ENCODE results near the gene PRKG2.

PRKG2 gene

GRCh38 chr4:81217779-81218178, 2.8 kb upstream of the PRKG2 start:
- no peak for FAIRE-seq

GRCh38 chr4:81215931-81216330, 909 bp upstream of the PRKG2 start:
- FAIRE-seq, result no peak

- FAIRE-seq, result no peak
Measured at GRCh38 chr4:81214144-81214880, 710 bp downstream of the PRKG2 start.

GRCh38 chr4:81213671-81214070, 1.4 kb downstream of the PRKG2 start:
- no peak for FAIRE-seq

GRCh38 chr4:81211956-81212355, 3.1 kb downstream of the PRKG2 start:
- FAIRE-seq, result no peak

- no peak for FAIRE-seq
Measured at GRCh38 chr4:81207828-81208227, 7.2 kb downstream of the PRKG2 start.

- FAIRE-seq, result no peak
Measured at GRCh38 chr4:81205302-81205701, 9.7 kb downstream of the PRKG2 start.

- FAIRE-seq, result no peak
Measured at GRCh38 chr4:81204571-81204970, 10.5 kb downstream of the PRKG2 start.

- FAIRE-seq, result no peak
Measured at GRCh38 chr4:81199831-81200230, 15.2 kb downstream of the PRKG2 start.

GRCh38 chr4:81198609-81199008, 16.4 kb downstream of the PRKG2 start:
- no peak for FAIRE-seq

GRCh38 chr4:81197864-81198524, 17.0 kb downstream of the PRKG2 start:
- no peak for FAIRE-seq

GRCh38 chr4:81196126-81196650, 18.8 kb downstream of the PRKG2 start:
- FAIRE-seq, result no peak

- no peak for FAIRE-seq
Measured at GRCh38 chr4:81195475-81195874, 19.5 kb downstream of the PRKG2 start.

- no peak for FAIRE-seq
Measured at GRCh38 chr4:81194286-81194685, 20.7 kb downstream of the PRKG2 start.

GRCh38 chr4:81180916-81181315, 34.1 kb downstream of the PRKG2 start:
- peak; percentile 32 for FAIRE-seq

GRCh38 chr4:81179326-81179725, 35.7 kb downstream of the PRKG2 start:
- FAIRE-seq, result no peak

- FAIRE-seq, result no peak
Measured at GRCh38 chr4:81173213-81173612, 41.8 kb downstream of the PRKG2 start.

- FAIRE-seq, result no peak
Measured at GRCh38 chr4:81166458-81167160, 48.4 kb downstream of the PRKG2 start.

GRCh38 chr4:81165861-81166430, 49.1 kb downstream of the PRKG2 start:
- no peak for FAIRE-seq

GRCh38 chr4:81164623-81165416, 50.2 kb downstream of the PRKG2 start:
- no peak for FAIRE-seq

- no peak for FAIRE-seq
Measured at GRCh38 chr4:81164126-81164525, 50.9 kb downstream of the PRKG2 start.

GRCh38 chr4:81162752-81163458, 52.1 kb downstream of the PRKG2 start:
- FAIRE-seq, result no peak
